Naive B cell (primary cell): ENCODE results near the gene GOSR1. TPM values are rescaled to one million over a fixed set of nuclear protein-coding genes. Genes with fewer than 3 reads are reported as not detected.
"Not testable (repeated sequence)": the region's sequence is repeated elsewhere in the genome, so short reads cannot be mapped to it uniquely, and the experiment has no call there.

ENCODE experiments used
- ATAC-seq, 2 donors: fragments of 150-1000 bp; cut with Tn5 transposase; 2 replicates each; pipeline ENCODE4 v1.10.0; 2021; ENCODE audit warnings: low read depth in 2 of 2, mild to moderate bottlenecking in 2 of 2, moderate library complexity in 2 of 2
- DNase-seq: peaks from one replicate; pipeline ENCODE4 v3.0.0; 2022
- H3K27ac Mint-ChIP-seq, 6 donors: one replicate each; pipeline ENCODE4 v1.8.0; 2020 to 2022; ENCODE audit warnings: mild to moderate bottlenecking in 6 of 6, mixed read lengths in 6 of 6, moderate library complexity in 5 of 6, inconsistent platforms in 2 of 6
- H3K27me3 Mint-ChIP-seq, 3 donors: one replicate each; pipeline ENCODE4 v1.8.0; 2021 to 2022; ENCODE audit warnings: mixed read lengths in 3 of 3, mild to moderate bottlenecking in 1 of 3
- H3K36me3 Mint-ChIP-seq, 2 donors: one replicate each; pipeline ENCODE4 v1.8.0; 2020 to 2022; ENCODE audit warnings: mixed read lengths in 2 of 2, inconsistent platforms in 1 of 2, mild to moderate bottlenecking in 1 of 2
- H3K4me1 Mint-ChIP-seq, 3 donors: one replicate each; pipeline ENCODE4 v1.8.0; 2020 to 2022; ENCODE audit warnings: mixed read lengths in 3 of 3, inconsistent platforms in 1 of 3, mild to moderate bottlenecking in 1 of 3, moderate library complexity in 1 of 3
- H3K4me3 Mint-ChIP-seq, 8 donors: one replicate each; pipeline ENCODE4 v1.8.0; 2020 to 2022; ENCODE audit warnings: mild to moderate bottlenecking in 8 of 8, mixed read lengths in 8 of 8, moderate library complexity in 8 of 8, inconsistent platforms in 2 of 8
- H3K9me3 Mint-ChIP-seq, 7 donors: one replicate each; pipeline ENCODE4 v1.8.0; 2020 to 2022; ENCODE audit warnings: mixed read lengths in 7 of 7, mild to moderate bottlenecking in 5 of 7, inconsistent platforms in 2 of 7, moderate library complexity in 1 of 7
- polyA plus RNA-seq, 6 donors: library from polyadenylated mRNA; unstranded; fragments of 300-500 nt; fragmentation: Illumina TruSeq; gene quantifications; one replicate each; pipeline ENCODE4 v1.2.3, GENCODE V29; 2021; ENCODE audit warnings: low read depth in 6 of 6

The GOSR1 gene
- polyA plus RNA-seq, 6 donors from 2014 or later, result 61.4 to 85.5 (median 70.3) TPM

- Mint-ChIP-seq H3K36me3 (peaks cover 20 to 24% of the 10 kb centered on the region in 2 donors), H3K9me3 (peaks cover 0 to 2% (median 0%) of the 10 kb centered on the region in 7 donors), H3K27ac (peak overlapping the region in 3 of 6 donors; percentile 39 to 66 (median 42)), H3K4me3 (no peak overlapping the region), H3K4me1 (peaks cover 6 to 11% (median 10%) of the 10 kb centered on the region in 3 donors), H3K27me3 (no peaks in the 10 kb centered on the region)
- ATAC-seq (no peak), DNase-seq (no peak)
Measured at GRCh38 chr17:30517786-30518185, 40.6 kb downstream of the GOSR1 start.

- H3K4me3 Mint-ChIP-seq, result no peak overlapping the region
- H3K36me3 Mint-ChIP-seq, result peaks cover 20% of the 10 kb centered on the region in 2 donors
- no peak for DNase-seq
- peak overlapping the region in 1 of 6 donors; percentile 53 for H3K27ac Mint-ChIP-seq
- no peak for ATAC-seq
- peaks cover 0 to 2% (median 0%) of the 10 kb centered on the region in 7 donors for H3K9me3 Mint-ChIP-seq
- peaks cover 6 to 11% (median 7%) of the 10 kb centered on the region in 3 donors for H3K4me1 Mint-ChIP-seq
- no peaks in the 10 kb centered on the region for H3K27me3 Mint-ChIP-seq
Measured at GRCh38 chr17:30519166-30519565, 42.0 kb downstream of the GOSR1 start.

- ATAC-seq, result no peak
- Mint-ChIP-seq H3K4me1 (peaks cover 3 to 11% (median 6%) of the 10 kb centered on the region in 3 donors), H3K9me3 (peaks cover 0 to 2% (median 0%) of the 10 kb centered on the region in 7 donors), H3K27me3 (no peaks in the 10 kb centered on the region), H3K36me3 (peaks cover 14 to 20% of the 10 kb centered on the region in 2 donors), H3K4me3 (peak overlapping the region in 1 of 8 donors; percentile 9), H3K27ac (peak overlapping the region in 2 of 6 donors; percentile 5 to 53)
- DNase-seq, result no peak
Measured at GRCh38 chr17:30519707-30520106, 42.5 kb downstream of the GOSR1 start.

GRCh38 chr17:30520436-30520835 is 43.2 kb downstream of the GOSR1 start:
- Mint-ChIP-seq H3K4me1 (peaks cover 0 to 11% (median 6%) of the 10 kb centered on the region in 3 donors), H3K36me3 (peaks cover 12 to 20% of the 10 kb centered on the region in 2 donors), H3K27me3 (no peaks in the 10 kb centered on the region), H3K27ac (peak overlapping the region in 1 of 6 donors; percentile 28), H3K4me3 (no peak overlapping the region), H3K9me3 (peaks cover 0 to 2% (median 0%) of the 10 kb centered on the region in 7 donors)
- ATAC-seq (no peak), DNase-seq (no peak)

- Mint-ChIP-seq H3K27me3 (no peaks in the 10 kb centered on the region), H3K36me3 (peaks cover 12 to 20% of the 10 kb centered on the region in 2 donors)
Measured at GRCh38 chr17:30520882-30521281, 43.7 kb downstream of the GOSR1 start.

GRCh38 chr17:30521766-30522165 is 44.6 kb downstream of the GOSR1 start:
- H3K9me3 Mint-ChIP-seq, result peaks cover 0 to 2% (median 0%) of the 10 kb centered on the region in 7 donors

More at GRCh38 chr17:30520882-30521281, 43.7 kb downstream of the GOSR1 start:
- Mint-ChIP-seq H3K9me3 (peaks cover 0 to 2% (median 0%) of the 10 kb centered on the region in 7 donors), H3K4me3 (no peak overlapping the region), H3K27ac (peak overlapping the region in 1 of 6 donors; percentile 82), H3K4me1 (peaks cover 0 to 11% (median 6%) of the 10 kb centered on the region in 3 donors)
- DNase-seq (no peak), ATAC-seq (no peak)

GRCh38 chr17:30523236-30523635 is 46.0 kb downstream of the GOSR1 start:
- peak overlapping the region in 1 of 8 donors; percentile 68 for H3K4me3 Mint-ChIP-seq
- ATAC-seq, H3K4me1 Mint-ChIP-seq, H3K27ac Mint-ChIP-seq, H3K9me3 Mint-ChIP-seq, H3K27me3 Mint-ChIP-seq, DNase-seq: not testable (repeated sequence)
- peaks cover 12 to 13% of the 10 kb centered on the region in 2 donors for H3K36me3 Mint-ChIP-seq

More at GRCh38 chr17:30521766-30522165, 44.6 kb downstream of the GOSR1 start:
- Mint-ChIP-seq H3K27ac (no peak overlapping the region), H3K27me3 (no peaks in the 10 kb centered on the region), H3K4me1 (peaks cover 0 to 11% (median 6%) of the 10 kb centered on the region in 3 donors), H3K4me3 (no peak overlapping the region), H3K36me3 (peaks cover 12 to 20% of the 10 kb centered on the region in 2 donors)
- DNase-seq, result no peak
- ATAC-seq, result no peak

GRCh38 chr17:30524847-30525246 is 47.6 kb downstream of the GOSR1 start:
- DNase-seq, result no peak
- ATAC-seq, result no peak
- Mint-ChIP-seq H3K4me1 (no peaks in the 10 kb centered on the region), H3K9me3 (peaks cover 0 to 2% (median 0%) of the 10 kb centered on the region in 7 donors), H3K36me3 (peaks cover 9 to 12% of the 10 kb centered on the region in 2 donors), H3K27me3 (no peaks in the 10 kb centered on the region), H3K4me3 (no peak overlapping the region), H3K27ac (peak overlapping the region in 2 of 6 donors; percentile 33 to 58)

GRCh38 chr17:30526401-30526800 is 49.2 kb downstream of the GOSR1 start:
- Mint-ChIP-seq H3K27me3 (no peaks in the 10 kb centered on the region), H3K4me1 (no peaks in the 10 kb centered on the region), H3K36me3 (peaks cover 8 to 11% of the 10 kb centered on the region in 2 donors), H3K27ac (peak overlapping the region in 2 of 6 donors; percentile 44 to 47), H3K4me3 (no peak overlapping the region), H3K9me3 (peaks cover 0 to 2% (median 0%) of the 10 kb centered on the region in 7 donors)
- ATAC-seq (no peak), DNase-seq (no peak)

- ATAC-seq, H3K9me3 Mint-ChIP-seq, H3K27me3 Mint-ChIP-seq, DNase-seq, H3K36me3 Mint-ChIP-seq, H3K4me1 Mint-ChIP-seq: not testable (repeated sequence)
- Mint-ChIP-seq H3K4me3 (peak overlapping the region in 1 of 8 donors; percentile 52), H3K27ac (peak overlapping the region in 1 of 6 donors; percentile 33)
Measured at GRCh38 chr17:30528701-30529100, 51.5 kb downstream of the GOSR1 start.

- H3K9me3 Mint-ChIP-seq, result no peaks in the 10 kb centered on the region
- H3K36me3 Mint-ChIP-seq, result no peaks in the 10 kb centered on the region
- H3K27me3 Mint-ChIP-seq, result no peaks in the 10 kb centered on the region
- ATAC-seq, result no peak
- no peak overlapping the region for H3K27ac Mint-ChIP-seq
- DNase-seq, result no peak
- no peak overlapping the region for H3K4me3 Mint-ChIP-seq
- no peaks in the 10 kb centered on the region for H3K4me1 Mint-ChIP-seq
Measured at GRCh38 chr17:30530346-30531025, 53.3 kb downstream of the GOSR1 start.

GRCh38 chr17:30532871-30533270 is 55.7 kb downstream of the GOSR1 start:
- ATAC-seq (no peak), DNase-seq (no peak)
- H3K4me3 Mint-ChIP-seq, result no peak overlapping the region
- H3K9me3 Mint-ChIP-seq, result peaks cover 0 to 2% (median 0%) of the 10 kb centered on the region in 7 donors
- H3K4me1 Mint-ChIP-seq, result no peaks in the 10 kb centered on the region
- H3K27ac Mint-ChIP-seq, result peak overlapping the region in 1 of 6 donors; percentile 23
- H3K36me3 Mint-ChIP-seq, result no peaks in the 10 kb centered on the region
- H3K27me3 Mint-ChIP-seq, result no peaks in the 10 kb centered on the region

GRCh38 chr17:30534298-30534697 is 57.1 kb downstream of the GOSR1 start:
- H3K4me1 Mint-ChIP-seq, result no peaks in the 10 kb centered on the region
- peak overlapping the region in 1 of 6 donors; percentile 28 for H3K27ac Mint-ChIP-seq
- H3K27me3 Mint-ChIP-seq, result no peaks in the 10 kb centered on the region
- no peak overlapping the region for H3K4me3 Mint-ChIP-seq
- peaks cover 0 to 2% (median 0%) of the 10 kb centered on the region in 7 donors for H3K9me3 Mint-ChIP-seq
- H3K36me3 Mint-ChIP-seq, result no peaks in the 10 kb centered on the region
- ATAC-seq (no peak), DNase-seq (no peak)
